Activated B cell treated with CpG ODN at 0.5 μM for 24 hours (primary cell): ENCODE measurements around the gene NUDT12. TPM values are rescaled to one million over a fixed set of nuclear protein-coding genes. Genes with fewer than 3 reads are reported as not detected.

ENCODE experiments used
- ATAC-seq: fragments of 200-7000 bp; cut with Tn5 transposase; one replicate; pipeline ENCODE4 v1.10.0; 2021; ENCODE audit warnings: low read depth, mild to moderate bottlenecking, moderate library complexity
- CTCF ChIA-PET: fragments of 350-600 bp; sonication (Branson Sonifier 250); formaldehyde crosslinking; loops from one replicate; lab custom pipeline; 2021; ENCODE audit warnings: antibody characterized with exemption; lab: Charles Lee
- POLR2A ChIA-PET: fragments of 350-600 bp; sonication (Branson Sonifier 250); formaldehyde crosslinking; loops from one replicate; lab custom pipeline; 2021; ENCODE audit warnings: antibody characterized with exemption; lab: Charles Lee
- DNase-seq: peaks from one replicate; pipeline ENCODE4 v3.0.0; 2022
- H3K27ac Mint-ChIP-seq: one replicate; pipeline ENCODE4 v1.8.0; 2020; ENCODE audit warnings: mixed read lengths
- H3K27me3 Mint-ChIP-seq: one replicate; pipeline ENCODE4 v1.8.0; 2021; ENCODE audit warnings: mixed read lengths
- H3K36me3 Mint-ChIP-seq: one replicate; pipeline ENCODE4 v1.8.0; 2021; ENCODE audit warnings: low read depth, mixed read lengths
- H3K4me1 Mint-ChIP-seq: one replicate; pipeline ENCODE4 v1.8.0; 2021; ENCODE audit warnings: mixed read lengths
- H3K4me3 Mint-ChIP-seq: one replicate; pipeline ENCODE4 v1.8.0; 2020; ENCODE audit warnings: mild to moderate bottlenecking, mixed read lengths
- H3K9me3 Mint-ChIP-seq: one replicate; pipeline ENCODE4 v1.8.0; 2020; ENCODE audit warnings: mixed read lengths
- intact Hi-C: fragments of 100-400 bp; cut with micrococcal nuclease; formaldehyde crosslinking; loops from one replicate; pipeline ENCODE4 v1.15.1; 2024
- total RNA-seq: library from RNA; stranded (reverse); gene quantifications from 2 replicates; pipeline ENCODE4 v1.2.3, GENCODE V29; 2022
- TF ChIP-seq, protein P1 (sequence below): fragments of 200-600 bp; IDR thresholded peaks from one replicate; pipeline ENCODE4 v1.8.0; 2022; ENCODE audit warnings: antibody characterized with exemption, mild to moderate bottlenecking

The NUDT12 gene
- total RNA-seq, 1 donor from 2014 or later, result 2.6 TPM

DNA sequence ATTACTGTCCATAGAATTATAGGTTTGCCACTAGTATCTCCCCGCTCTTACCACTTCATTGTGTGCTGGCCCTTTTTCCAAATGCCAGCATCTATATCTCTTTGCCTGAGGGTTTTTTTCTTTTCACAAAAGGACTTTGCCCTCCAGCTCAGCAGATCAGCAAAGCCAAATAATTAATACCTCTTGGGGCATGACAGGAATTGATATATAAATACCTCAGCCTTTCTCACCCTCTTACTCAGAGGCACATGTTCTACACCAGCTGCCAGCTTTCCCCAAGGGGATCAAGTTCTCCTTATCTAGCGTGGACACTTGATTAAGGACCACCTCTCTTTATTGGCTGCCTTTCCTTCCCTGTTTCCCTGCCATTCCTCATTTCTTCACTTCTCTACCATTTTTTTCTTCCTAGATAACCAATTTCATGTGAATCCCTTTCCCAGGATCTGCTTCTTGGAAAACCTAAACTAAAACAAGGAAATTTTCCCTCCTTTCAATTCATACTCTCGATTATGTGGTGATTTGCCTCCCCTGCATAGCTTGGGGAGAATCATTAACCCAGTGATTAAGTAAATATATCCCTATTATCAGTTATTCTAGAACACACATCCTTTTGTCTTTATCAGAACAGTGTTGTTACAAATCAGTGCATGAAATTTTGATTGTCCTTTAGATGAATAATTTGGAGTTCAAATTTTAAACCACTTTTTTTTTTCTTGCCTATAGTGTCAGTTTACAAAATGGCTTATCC lies 6.9 kb upstream of the NUDT12 start:
- no peaks in the 10 kb centered on the region for H3K4me1 Mint-ChIP-seq
- no peaks in the 10 kb centered on the region for H3K27me3 Mint-ChIP-seq
- ChIA-PET POLR2A (no interaction called here), CTCF (no interaction called here)
- H3K27ac Mint-ChIP-seq, result no peak overlapping the region
- no peaks in the 10 kb centered on the region for H3K9me3 Mint-ChIP-seq
- H3K36me3 Mint-ChIP-seq, result no peaks in the 10 kb centered on the region
- intact Hi-C loops, result no loop called here
- DNase-seq, result no peak
- no peak overlapping the region for H3K4me3 Mint-ChIP-seq
- TF ChIP-seq, protein P1, sequence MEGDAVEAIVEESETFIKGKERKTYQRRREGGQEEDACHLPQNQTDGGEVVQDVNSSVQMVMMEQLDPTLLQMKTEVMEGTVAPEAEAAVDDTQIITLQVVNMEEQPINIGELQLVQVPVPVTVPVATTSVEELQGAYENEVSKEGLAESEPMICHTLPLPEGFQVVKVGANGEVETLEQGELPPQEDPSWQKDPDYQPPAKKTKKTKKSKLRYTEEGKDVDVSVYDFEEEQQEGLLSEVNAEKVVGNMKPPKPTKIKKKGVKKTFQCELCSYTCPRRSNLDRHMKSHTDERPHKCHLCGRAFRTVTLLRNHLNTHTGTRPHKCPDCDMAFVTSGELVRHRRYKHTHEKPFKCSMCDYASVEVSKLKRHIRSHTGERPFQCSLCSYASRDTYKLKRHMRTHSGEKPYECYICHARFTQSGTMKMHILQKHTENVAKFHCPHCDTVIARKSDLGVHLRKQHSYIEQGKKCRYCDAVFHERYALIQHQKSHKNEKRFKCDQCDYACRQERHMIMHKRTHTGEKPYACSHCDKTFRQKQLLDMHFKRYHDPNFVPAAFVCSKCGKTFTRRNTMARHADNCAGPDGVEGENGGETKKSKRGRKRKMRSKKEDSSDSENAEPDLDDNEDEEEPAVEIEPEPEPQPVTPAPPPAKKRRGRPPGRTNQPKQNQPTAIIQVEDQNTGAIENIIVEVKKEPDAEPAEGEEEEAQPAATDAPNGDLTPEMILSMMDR, result no peak
- ATAC-seq, result no peak

- TF ChIP-seq, protein P1, result no peak
- DNase-seq (no peak), ATAC-seq (no peak)
- ChIA-PET POLR2A (no interaction called here), CTCF (no interaction called here)
- peaks cover 11% of the 10 kb centered on the region for H3K4me1 Mint-ChIP-seq
- H3K36me3 Mint-ChIP-seq, result no peaks in the 10 kb centered on the region
- intact Hi-C loops, result no loop called here
- H3K27ac Mint-ChIP-seq, result no peak overlapping the region
- no peaks in the 10 kb centered on the region for H3K27me3 Mint-ChIP-seq
- H3K9me3 Mint-ChIP-seq, result no peaks in the 10 kb centered on the region
- no peak overlapping the region for H3K4me3 Mint-ChIP-seq
Measured at GRCh38 chr5:103565719-103566118, 3.1 kb upstream of the NUDT12 start.

DNA sequence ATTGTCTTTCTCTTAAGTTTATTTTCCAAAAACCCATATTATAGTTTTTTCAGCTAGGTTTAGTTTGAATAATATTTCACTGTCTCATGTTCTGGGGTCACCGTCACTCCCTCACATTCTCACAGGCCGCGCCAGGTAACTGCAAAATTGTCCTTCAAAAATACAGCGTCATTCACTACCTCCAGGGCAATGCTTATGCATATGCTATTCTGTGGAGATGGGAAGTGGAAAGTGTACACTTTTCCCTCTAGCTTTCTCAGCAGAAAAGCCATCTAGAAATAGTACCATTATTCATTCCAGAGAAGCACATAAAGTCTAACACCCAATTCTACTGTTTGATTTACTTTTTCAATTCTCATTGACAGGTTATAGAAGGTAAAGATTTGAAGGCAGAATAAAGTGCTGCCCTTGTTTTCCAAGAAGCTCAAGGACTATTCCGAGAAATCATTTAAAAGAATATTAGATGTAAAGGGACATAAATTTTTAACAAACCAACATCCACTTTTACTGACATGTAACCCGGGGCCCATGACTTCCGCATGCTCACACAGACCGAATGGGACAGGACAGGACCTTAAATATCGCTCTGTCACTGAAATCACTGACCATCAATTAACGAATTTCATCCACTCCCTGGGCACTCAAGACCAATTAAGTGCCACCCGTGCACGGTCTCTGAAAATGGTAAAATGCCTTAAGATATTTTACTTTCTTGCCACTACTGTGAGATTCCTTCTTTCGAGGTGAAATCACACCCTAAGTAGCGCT lies 720 bp downstream of the NUDT12 start:
- TF ChIP-seq, protein P1, result no peak
- peaks cover 11% of the 10 kb centered on the region for H3K4me1 Mint-ChIP-seq
- H3K4me3 Mint-ChIP-seq, result peak overlapping the region; percentile 92
- DNase-seq (no peak), ATAC-seq (peak; percentile 8)
- H3K36me3 Mint-ChIP-seq, result no peaks in the 10 kb centered on the region
- H3K27me3 Mint-ChIP-seq, result no peaks in the 10 kb centered on the region
- POLR2A ChIA-PET, result interaction anchor here (0.6 kb wide), 1 partner anchor 302 kb away, joined by 6 read pairs; no protein-coding TSS in a partner anchor
- H3K9me3 Mint-ChIP-seq, result no peaks in the 10 kb centered on the region
- intact Hi-C loops, result loop anchor here (2.0 kb wide), 1 partner anchor 303 kb away; the partner anchor contains the start of gene MACIR
- peak overlapping the region; percentile 73 for H3K27ac Mint-ChIP-seq
- CTCF ChIA-PET, result no interaction called here

- Mint-ChIP-seq H3K4me1 (peaks cover 11% of the 10 kb centered on the region), H3K27ac (no peak overlapping the region), H3K4me3 (no peak overlapping the region), H3K36me3 (no peaks in the 10 kb centered on the region), H3K27me3 (no peaks in the 10 kb centered on the region), H3K9me3 (no peaks in the 10 kb centered on the region)
- DNase-seq (no peak), ATAC-seq (no peak)
- TF ChIP-seq, protein P1, result no peak
- ChIA-PET POLR2A (interaction anchor here (0.6 kb wide), 1 partner anchor 301 kb away, joined by 6 read pairs; no protein-coding TSS in a partner anchor), CTCF (no interaction called here)
- intact Hi-C loops, result no loop called here
Measured at GRCh38 chr5:103560826-103561225, 1.8 kb downstream of the NUDT12 start.

- no peak overlapping the region for H3K27ac Mint-ChIP-seq
- no peak overlapping the region for H3K4me3 Mint-ChIP-seq
- CTCF ChIA-PET, result no interaction called here
Measured at GRCh38 chr5:103546858-103547257, 15.7 kb downstream of the NUDT12 start.

More at GRCh38 chr5:103546858-103547257, 15.7 kb downstream of the NUDT12 start:
- Mint-ChIP-seq H3K9me3 (no peaks in the 10 kb centered on the region), H3K27me3 (no peaks in the 10 kb centered on the region), H3K4me1 (no peaks in the 10 kb centered on the region), H3K36me3 (peaks cover 2% of the 10 kb centered on the region)
- POLR2A ChIA-PET, result no interaction called here
- TF ChIP-seq, protein P1, result no peak
- intact Hi-C loops, result no loop called here
- ATAC-seq (no peak), DNase-seq (no peak)
